ENCODE results near the gene SEL1L3.

SEL1L3 gene

DNA sequence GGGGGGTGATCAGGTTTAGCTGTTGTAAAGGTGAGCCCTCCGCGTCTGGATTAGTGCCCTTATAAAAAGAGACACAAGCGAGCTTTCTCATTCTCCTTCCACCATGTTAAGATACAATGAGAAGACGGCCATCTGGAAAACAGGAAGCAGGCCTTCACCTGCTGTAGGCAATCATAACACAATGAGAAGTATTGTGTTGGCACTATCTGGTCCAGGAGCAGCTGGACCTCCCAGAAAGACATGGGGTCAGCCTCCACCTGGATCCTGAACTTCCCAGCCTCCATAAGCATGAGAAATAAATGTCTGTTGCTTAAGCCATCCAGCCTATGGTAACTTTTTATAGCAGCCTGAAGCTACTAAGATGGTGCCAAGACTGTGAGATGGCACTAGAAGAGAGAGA is 42.6 kb upstream of the SEL1L3 start:
- Histone ChIP-seq H4K20me1 (ENCODE audit: insufficient read depth, low read length) (no peaks in the 10 kb centered on the region), H3K4me2 (ENCODE audit: low read length) (no peak overlapping the region), H3K9ac (ENCODE audit: low read length) (no peak overlapping the region), H3K27me3 (ENCODE audit: low read depth, low read length) (no peaks in the 10 kb centered on the region), H3K4me3 (ENCODE audit: low read length) (no peak overlapping the region), H3K36me3 (replicated peaks; ENCODE audit: low read depth, low read length) (peaks cover 6% of the 10 kb centered on the region), H3K4me1 (ENCODE audit: low read length) (peaks cover 21% of the 10 kb centered on the region), H3K9me3 (ENCODE audit: insufficient read depth, low read length) (peaks cover 3% of the 10 kb centered on the region), H3K79me2 (ENCODE audit: low read length) (no peaks in the 10 kb centered on the region), H3K27ac (ENCODE audit: low read length) (no peak overlapping the region), H2AFZ (ENCODE audit: low read depth, low read length) (no peak overlapping the region)
- TF ChIP-seq, protein P1, sequence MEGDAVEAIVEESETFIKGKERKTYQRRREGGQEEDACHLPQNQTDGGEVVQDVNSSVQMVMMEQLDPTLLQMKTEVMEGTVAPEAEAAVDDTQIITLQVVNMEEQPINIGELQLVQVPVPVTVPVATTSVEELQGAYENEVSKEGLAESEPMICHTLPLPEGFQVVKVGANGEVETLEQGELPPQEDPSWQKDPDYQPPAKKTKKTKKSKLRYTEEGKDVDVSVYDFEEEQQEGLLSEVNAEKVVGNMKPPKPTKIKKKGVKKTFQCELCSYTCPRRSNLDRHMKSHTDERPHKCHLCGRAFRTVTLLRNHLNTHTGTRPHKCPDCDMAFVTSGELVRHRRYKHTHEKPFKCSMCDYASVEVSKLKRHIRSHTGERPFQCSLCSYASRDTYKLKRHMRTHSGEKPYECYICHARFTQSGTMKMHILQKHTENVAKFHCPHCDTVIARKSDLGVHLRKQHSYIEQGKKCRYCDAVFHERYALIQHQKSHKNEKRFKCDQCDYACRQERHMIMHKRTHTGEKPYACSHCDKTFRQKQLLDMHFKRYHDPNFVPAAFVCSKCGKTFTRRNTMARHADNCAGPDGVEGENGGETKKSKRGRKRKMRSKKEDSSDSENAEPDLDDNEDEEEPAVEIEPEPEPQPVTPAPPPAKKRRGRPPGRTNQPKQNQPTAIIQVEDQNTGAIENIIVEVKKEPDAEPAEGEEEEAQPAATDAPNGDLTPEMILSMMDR (IDR thresholded peaks at IDR 0.05; ENCODE audit: low read depth, low read length) = no peak
- TF ChIP-seq EZH2phosphoT487 (IDR thresholded peaks at IDR 0.05; ENCODE audit: low read depth) = no peak

DNA sequence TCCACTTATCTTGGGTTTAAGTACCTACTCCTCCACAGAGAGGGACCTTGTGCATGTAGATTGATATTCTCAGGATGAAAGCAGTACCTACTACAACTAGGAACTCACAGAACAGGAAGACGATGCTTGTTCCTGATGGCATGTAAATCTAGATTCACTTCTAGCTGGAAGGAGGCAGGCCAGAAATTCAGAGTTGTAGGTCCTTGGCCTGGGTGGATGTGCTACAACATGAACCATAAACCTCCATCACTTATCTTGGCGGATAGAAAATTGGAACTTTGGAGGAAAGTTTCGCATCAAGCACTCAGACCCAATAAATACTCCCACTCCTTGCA is 41.9 kb upstream of the SEL1L3 start:
- Histone ChIP-seq H3K9ac (ENCODE audit: low read length) (no peak overlapping the region), H3K4me2 (ENCODE audit: low read length) (peak overlapping the region; percentile 54), H3K36me3 (replicated peaks; ENCODE audit: low read depth, low read length) (peaks cover 6% of the 10 kb centered on the region), H3K4me3 (ENCODE audit: low read length) (no peak overlapping the region), H2AFZ (ENCODE audit: low read depth, low read length) (no peak overlapping the region), H4K20me1 (ENCODE audit: insufficient read depth, low read length) (no peaks in the 10 kb centered on the region), H3K79me2 (ENCODE audit: low read length) (no peaks in the 10 kb centered on the region), H3K4me1 (ENCODE audit: low read length) (peaks cover 21% of the 10 kb centered on the region), H3K27me3 (ENCODE audit: low read depth, low read length) (no peaks in the 10 kb centered on the region), H3K27ac (ENCODE audit: low read length) (peak overlapping the region; percentile 50), H3K9me3 (ENCODE audit: insufficient read depth, low read length) (peaks cover 3% of the 10 kb centered on the region; the same call in 1 of the 2 replicates)
- no peak for TF ChIP-seq EZH2phosphoT487 (IDR thresholded peaks at IDR 0.05; ENCODE audit: low read depth)
- TF ChIP-seq, protein P1 (IDR thresholded peaks at IDR 0.05; ENCODE audit: low read depth, low read length) = no peak

DNA sequence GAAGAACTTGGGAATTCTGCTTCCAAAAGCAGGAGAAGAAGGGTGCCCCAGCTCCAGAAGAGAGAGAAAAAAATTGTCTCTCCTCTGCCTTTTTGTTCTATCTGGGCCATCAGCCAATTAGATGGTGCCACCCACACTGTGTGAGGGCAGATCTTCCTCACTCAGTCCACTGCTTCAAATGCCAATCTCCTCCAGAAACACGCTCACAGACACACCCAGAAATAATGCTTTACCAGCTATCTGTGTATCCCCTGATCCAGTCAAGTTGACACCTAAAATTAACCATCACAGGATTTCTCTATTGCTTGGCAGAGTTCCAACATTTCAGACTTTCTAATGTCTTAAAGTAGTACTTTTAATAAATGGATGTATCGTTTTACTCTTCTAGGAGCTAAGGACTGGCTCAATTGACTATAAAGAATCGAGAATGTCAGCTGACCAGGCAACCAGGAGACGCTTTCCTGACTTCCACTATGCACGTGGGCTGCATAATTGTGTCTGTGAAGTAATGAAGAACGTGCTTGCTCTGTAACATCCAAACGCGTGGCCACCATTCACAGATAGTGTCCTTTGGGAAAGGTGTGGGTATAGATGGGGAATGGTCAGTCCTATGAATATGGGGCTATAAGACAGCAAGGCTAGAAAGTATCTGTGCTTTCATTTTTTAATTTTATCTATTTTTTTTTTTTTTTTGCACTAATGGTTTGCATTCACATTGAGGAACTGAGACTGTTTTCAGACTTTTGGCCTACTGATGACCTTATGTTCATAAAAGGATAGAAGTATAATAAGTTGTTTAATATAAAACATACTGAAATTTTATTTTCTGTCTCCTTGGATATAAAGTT is 41.3 kb upstream of the SEL1L3 start:
- no peaks in the 10 kb centered on the region for H3K79me2 ChIP-seq (ENCODE audit: low read length)
- TF ChIP-seq EZH2phosphoT487 (IDR thresholded peaks at IDR 0.05; ENCODE audit: low read depth) = no peak
- TF ChIP-seq, protein P1 (IDR thresholded peaks at IDR 0.05; ENCODE audit: low read depth, low read length) = no peak
- peaks cover 3% of the 10 kb centered on the region; the same call in 1 of the 2 replicates for H3K9me3 ChIP-seq (ENCODE audit: insufficient read depth, low read length)
- H4K20me1 ChIP-seq (ENCODE audit: insufficient read depth, low read length) = no peaks in the 10 kb centered on the region
- no peak overlapping the region for H3K9ac ChIP-seq (ENCODE audit: low read length)
- H3K27ac ChIP-seq (ENCODE audit: low read length) = peak overlapping the region; percentile 50
- peak overlapping the region; percentile 54 for H3K4me2 ChIP-seq (ENCODE audit: low read length)
- H2AFZ ChIP-seq (ENCODE audit: low read depth, low read length) = peak overlapping the region; percentile 74
- H3K4me1 ChIP-seq (ENCODE audit: low read length) = peaks cover 21% of the 10 kb centered on the region
- H3K4me3 ChIP-seq (ENCODE audit: low read length) = no peak overlapping the region
- H3K27me3 ChIP-seq (ENCODE audit: low read depth, low read length) = no peaks in the 10 kb centered on the region
- H3K36me3 ChIP-seq (replicated peaks; ENCODE audit: low read depth, low read length) = peaks cover 6% of the 10 kb centered on the region

DNA sequence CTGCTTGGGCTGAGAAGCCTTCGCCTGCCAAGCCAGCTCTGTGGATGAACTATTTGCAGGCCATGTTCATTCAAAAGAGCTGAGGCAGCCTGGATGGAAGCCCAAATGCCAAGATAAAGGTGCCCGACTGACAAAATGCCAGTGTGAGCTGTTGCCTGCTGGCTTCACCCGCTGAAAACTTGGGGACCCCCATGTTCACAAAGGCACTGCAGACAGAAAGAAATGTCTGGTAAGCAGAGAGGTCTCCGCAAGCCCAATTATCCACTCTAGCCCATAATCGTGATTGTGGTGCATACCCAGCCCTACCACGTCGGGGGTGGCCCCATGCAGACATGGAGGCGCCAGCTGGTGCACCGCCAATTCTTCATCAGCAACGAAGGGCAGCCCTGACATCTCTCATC is 38.2 kb upstream of the SEL1L3 start:
- H3K27me3 ChIP-seq (ENCODE audit: low read depth, low read length) = no peaks in the 10 kb centered on the region
- H2AFZ ChIP-seq (ENCODE audit: low read depth, low read length) = no peak overlapping the region
- no peaks in the 10 kb centered on the region for H3K9me3 ChIP-seq (ENCODE audit: insufficient read depth, low read length)
- TF ChIP-seq EZH2phosphoT487 (IDR thresholded peaks at IDR 0.05; ENCODE audit: low read depth) = no peak
- TF ChIP-seq, protein P1 (IDR thresholded peaks at IDR 0.05; ENCODE audit: low read depth, low read length) = no peak
- no peaks in the 10 kb centered on the region for H3K36me3 ChIP-seq (replicated peaks; ENCODE audit: low read depth, low read length)
- H3K4me3 ChIP-seq (ENCODE audit: low read length) = no peak overlapping the region
- no peaks in the 10 kb centered on the region for H3K79me2 ChIP-seq (ENCODE audit: low read length)
- no peak overlapping the region for H3K4me2 ChIP-seq (ENCODE audit: low read length)
- H3K4me1 ChIP-seq (ENCODE audit: low read length) = peaks cover 24% of the 10 kb centered on the region
- no peak overlapping the region for H3K27ac ChIP-seq (ENCODE audit: low read length)
- H4K20me1 ChIP-seq (ENCODE audit: insufficient read depth, low read length) = no peaks in the 10 kb centered on the region
- no peak overlapping the region for H3K9ac ChIP-seq (ENCODE audit: low read length)
